K562 (cell line): ENCODE data around the gene SLC9A1. TPM values are rescaled to one million over a fixed set of nuclear protein-coding genes. Genes with fewer than 3 reads are reported as not detected.

Source experiments
- ATAC-seq: fragments of 200-7000 bp; cut with Tn5 transposase; 3 replicates; pipeline ENCODE4 v1.9.1; 2020; ENCODE audit warnings: moderate library complexity
- BruUV-seq: library from RNA; stranded (reverse); fragments of 400-500 nt; replicated peaks from 2 replicates; lab custom pipeline; 2021; lab: Mats Ljungman, UMichigan
- CTCF ChIA-PET: fragments of 300-600 bp; formaldehyde crosslinking; extraction: SDS; loops from one replicate; lab custom pipeline; 2021; ENCODE audit warnings: low intra/inter-chr PET ratio; lab: Yijun Ruan, JAX
- POLR2A ChIA-PET: fragments of 300-600, 350-650 bp; sonication (Branson Sonifier 250); formaldehyde crosslinking; extraction: SDS; loops from one replicate; lab custom pipeline; 2021; ENCODE audit warnings: antibody characterized with exemption, inconsistent platforms; lab: Yijun Ruan, JAX
- DNase-seq, 4 experiments: peaks; one replicate each; pipeline versions ENCODE4 v3.0.0 to v3.0.0-alpha.2; 2011 to 2018; ENCODE audit warnings: low spot score in 3 of 4, mixed read lengths in 3 of 4; ENCODE audit errors: extremely low read depth in 1 of 4
- FAIRE-seq: peaks from 2 replicates; lab custom pipeline; 2011; peaks lifted over from hg19 to GRCh38; lab: Jason Lieb, UNC
- H2AFZ ChIP-seq: 2 replicates; pipeline ENCODE4 v1.6.0; 2011; ENCODE audit warnings: low read depth, low read length, control low read depth, inconsistent platforms
- H3K27ac ChIP-seq: fragments of 200-600 bp; 3 replicates; pipeline ENCODE4 v1.8.0; 2011; ENCODE audit warnings: low read depth, mild to moderate bottlenecking, control low read depth, inconsistent platforms, low read length, moderate library complexity, mixed read lengths; ENCODE audit errors: extremely low read depth
- H3K27me3 ChIP-seq, 2 experiments: fragments of 300-600 bp in 1 of 2; 2 replicates in 1 of 2; 3 replicates in 1 of 2; pipeline versions ENCODE4 v1.6.0 to v1.8.0; 2011; ENCODE audit warnings: inconsistent platforms in 2 of 2, low read length in 2 of 2, mild to moderate bottlenecking in 1 of 2, mixed read lengths in 1 of 2, moderate library complexity in 1 of 2; ENCODE audit not compliant: control insufficient read depth in 2 of 2, insufficient read depth in 2 of 2
- H3K36me3 ChIP-seq: fragments of 300-600 bp; 3 replicates; pipeline ENCODE4 v1.8.0; 2011; ENCODE audit warnings: mild to moderate bottlenecking, low read length, inconsistent platforms; ENCODE audit not compliant: control insufficient read depth, insufficient read depth
- H3K4me1 ChIP-seq, 2 experiments: fragments of 200-600 bp in 1 of 2; replicated peaks in 1 of 2; 2 replicates in 1 of 2; 3 replicates in 1 of 2; pipeline versions ENCODE4 v1.5.1 to v1.8.0; 2011; ENCODE audit warnings: inconsistent platforms in 2 of 2, low read length in 2 of 2, mild to moderate bottlenecking in 1 of 2, mixed read lengths in 1 of 2, moderate library complexity in 1 of 2; ENCODE audit not compliant: control insufficient read depth in 2 of 2, insufficient read depth in 2 of 2
- H3K4me2 ChIP-seq: 2 replicates; pipeline ENCODE4 v1.6.1; 2011; ENCODE audit warnings: low read length, control low read depth, inconsistent platforms, mixed read lengths; ENCODE audit not compliant: insufficient read depth
- H3K4me3 ChIP-seq: fragments of 200-600 bp; sonication (generic), shearing (Covaris generic); 2 replicates; pipeline ENCODE4 v1.5.1; 2016; ENCODE audit warnings: control low read depth, inconsistent platforms
- H3K79me2 ChIP-seq: fragments of 200-600 bp; 3 replicates; pipeline ENCODE4 v1.8.0; 2011; ENCODE audit warnings: low read length, inconsistent platforms; ENCODE audit not compliant: control insufficient read depth, insufficient read depth
- H3K9ac ChIP-seq, 2 experiments: 2 replicates each; pipeline versions ENCODE4 v1.6.0 to v1.6.1; 2011; ENCODE audit warnings: low read depth in 2 of 2, low read length in 2 of 2, control low read depth in 1 of 2, inconsistent platforms in 1 of 2, mild to moderate bottlenecking in 1 of 2, mixed read lengths in 1 of 2; ENCODE audit not compliant: insufficient read depth in 1 of 2
- H3K9me1 ChIP-seq: one replicate; pipeline ENCODE4 v1.6.0; 2011; ENCODE audit warnings: inconsistent platforms, mild to moderate bottlenecking, low read length, moderate library complexity; ENCODE audit not compliant: control insufficient read depth, insufficient read depth
- H3K9me3 ChIP-seq: replicated peaks from 2 replicates; pipeline ENCODE4 v1.5.1; 2011; ENCODE audit warnings: low read depth, low read length, inconsistent platforms; ENCODE audit not compliant: control insufficient read depth, insufficient read depth
- H4K20me1 ChIP-seq: replicated peaks from 2 replicates; pipeline ENCODE4 v1.6.1; 2011; ENCODE audit warnings: low read length, inconsistent platforms, mixed read lengths; ENCODE audit not compliant: control insufficient read depth, insufficient read depth
- CBX3 ChIP-seq, 2 experiments: IDR thresholded peaks; 1 replicate in 1 of 2; 2 replicates in 1 of 2; pipeline ENCODE4 v1.6.1; 2012; ENCODE audit warnings: inconsistent platforms in 2 of 2, low read length in 2 of 2, borderline replicate concordance in 1 of 2, control low read depth in 1 of 2
- GABPB2 ChIP-seq: fragments of 250-450 bp; sonication (Bioruptor Pico); conservative IDR thresholded peaks from 2 replicates; pipeline ENCODE4 v1.5.1; 2021; ENCODE audit warnings: mild to moderate bottlenecking
- LCOR ChIP-seq: sonication (generic); formaldehyde crosslinking; IDR thresholded peaks from 2 replicates; pipeline ENCODE4 v1.8.0; 2022; ENCODE audit warnings: mild to moderate bottlenecking, missing genetic modification reagents
- SMAD3 ChIP-seq: fragments of 450-650 bp; formaldehyde crosslinking; conservative IDR thresholded peaks from 2 replicates; pipeline ENCODE4 v1.4.0; 2020; ENCODE audit warnings: mild to moderate bottlenecking
- SNRNP70 ChIP-seq: fragments of 200-400 bp; formaldehyde crosslinking; optimal IDR thresholded peaks from 2 replicates; pipeline ENCODE3; 2017; ENCODE audit warnings: low read depth, low read length
- ZNF263 ChIP-seq: sonication (generic); formaldehyde crosslinking; IDR thresholded peaks from 2 replicates; pipeline ENCODE4 v1.8.0; 2022; ENCODE audit warnings: mild to moderate bottlenecking, missing genetic modification reagents, borderline replicate concordance
- ZNF551 ChIP-seq: fragments of 250-450 bp; sonication (Bioruptor Pico); IDR thresholded peaks from 2 replicates; pipeline ENCODE4 v1.5.0; 2021; ENCODE audit warnings: mild to moderate bottlenecking, moderate library complexity
- whole genome bisulfite sequencing: fragments of 100-300 bp; shearing (Covaris generic); methylation state at CpG from one replicate; pipeline ENCODE4 v1.1.6; 2016; ENCODE audit warnings: low coverage, mixed read lengths; ENCODE audit not compliant: insufficient coverage; ENCODE audit errors: missing lambda C conversion rate; 5-methylcytosine and 5-hydroxymethylcytosine counted together
- in situ Hi-C: fragments of 300-500 bp; cut with MboI; formaldehyde crosslinking; loops from 4 replicates; pipeline ENCODE4 v1.15.0; 2018; ENCODE audit warnings: inconsistent platforms, mixed read lengths
- intact Hi-C: fragments of 100-400 bp; cut with micrococcal nuclease; formaldehyde crosslinking; loops from 2 replicates; pipeline ENCODE4 v1.14.2; 2022
- polyA plus RNA-seq, 8 experiments: library from polyadenylated mRNA; depleted of rRNA in 4 of 8; stranded (reverse) in 5 of 8; unstranded in 3 of 8; fragments of >200 nt; fragmentation: Nextera tagmentation in 2 of 8; fragmentation: Illumina TruSeq in 1 of 8; extraction: Ambion mirVana in 2 of 8; extraction: Trizol in 1 of 8; gene quantifications; 2 replicates each; pipeline versions ENCODE4 v1.2.1 to v1.2.3, GENCODE V29; 2011 to 2014; ENCODE audit warnings: inconsistent platforms in 1 of 8, missing spikeins in 1 of 8
- total RNA-seq, 7 experiments: library from RNA; depleted of rRNA in 6 of 7; stranded (reverse); fragments of >200 nt in 6 of 7; fragmentation: Illumina TruSeq in 2 of 7; extraction: Trizol in 2 of 7; gene quantifications; 2 replicates each; pipeline versions ENCODE4 v1.2.1 to v1.2.3, GENCODE V29; 2011 to 2021; ENCODE audit warnings: low replicate concordance in 1 of 7
- TF ChIP-seq, protein P1 (sequence below), 2 experiments: fragments of 450-650 bp; formaldehyde crosslinking in 1 of 2; IDR thresholded peaks; 2 replicates each; pipeline versions ENCODE4 v1.4.0 to v1.6.1; 2014 to 2020; ENCODE audit warnings: mild to moderate bottlenecking in 2 of 2, borderline replicate concordance in 1 of 2, low read depth in 1 of 2
- TF ChIP-seq, protein P2 (sequence below): fragments of 250-450 bp; sonication (Bioruptor Pico); IDR thresholded peaks from 2 replicates; pipeline ENCODE4 v1.9.0; 2021; ENCODE audit warnings: mild to moderate bottlenecking
- TF ChIP-seq, protein P3 (sequence below): fragments of 250-450 bp; sonication (Bioruptor Pico); IDR thresholded peaks from 2 replicates; pipeline ENCODE4 v1.5.0; 2020; ENCODE audit warnings: mild to moderate bottlenecking, borderline replicate concordance

Gene SLC9A1
- total and polyA plus RNA-seq, 9 of the 15 experiments (the other 6 are each of a cell fraction or from before 2014, with no cell fraction given), result 0.59 to 14.4 (median 2.0) TPM

DNA sequence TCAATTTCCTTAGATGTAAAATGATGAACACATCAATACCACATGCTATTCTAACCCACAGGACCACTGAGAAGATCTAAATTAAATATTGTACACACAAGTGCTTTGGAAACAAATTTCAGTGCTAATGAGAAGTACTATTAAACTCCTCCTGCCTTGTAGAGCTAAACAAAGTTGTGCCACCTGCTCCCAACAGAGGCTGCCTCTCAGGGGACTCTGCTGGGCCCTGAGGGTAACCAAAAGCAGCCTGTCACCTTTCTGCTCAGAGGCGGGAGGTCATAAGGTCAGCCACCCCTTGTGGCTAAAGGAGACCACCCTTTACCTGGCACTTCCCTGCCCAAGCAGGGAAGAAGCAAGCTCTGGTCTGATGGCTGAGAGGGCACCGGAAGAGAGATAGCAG lies 6.3 kb downstream of the SLC9A1 start:
- H3K4me1 ChIP-seq, result peaks cover 21 to 29% of the 10 kb centered on the region in 2 experiments
- peaks cover 33% of the 10 kb centered on the region for H3K79me2 ChIP-seq
- intact Hi-C loops (no loop called here), in situ Hi-C loops (no loop called here)
- no peak overlapping the region for H3K4me3 ChIP-seq
- peaks cover 13% of the 10 kb centered on the region; the same call in 1 of the 2 replicates for H4K20me1 ChIP-seq
- no peak overlapping the region for H2AFZ ChIP-seq
- H3K27ac ChIP-seq, result no peak overlapping the region
- ChIA-PET CTCF (no interaction called here), POLR2A (interaction anchor here (0.8 to 11.8 kb wide), 5 partner anchors 8 to 110 kb away, joined by 4 to 380 read pairs (median 6); no protein-coding TSS in a partner anchor)
- H3K9ac ChIP-seq, result no peak overlapping the region
- no peaks in the 10 kb centered on the region for H3K27me3 ChIP-seq
- FAIRE-seq (no peak), ATAC-seq (no peak), DNase-seq (no peak)
- H3K36me3 ChIP-seq, result no peaks in the 10 kb centered on the region; the same call in 2 of the 3 replicates
- 56% methylated on average over 2 of the region's 2 CpGs for WGBS
- no peak overlapping the region for H3K4me2 ChIP-seq
- no TSS peak for BruUV-seq
- no peaks in the 10 kb centered on the region for H3K9me1 ChIP-seq
- 0 out of 2 replicates have a peak, but pooled peaks cover 4% of the 10 kb centered on the region for H3K9me3 ChIP-seq
- TF ChIP-seq ZNF551 (CRISPR knock-in tag) (no peak), CBX3 (IDR thresholded peaks at IDR 0.05; ENCODE audit: borderline replicate concordance in 1 of 2, low read length in 2 of 2) (no peak), ZNF263 (CRISPR knock-in tag) (no peak), GABPB2 (CRISPR knock-in tag) (no peak), SMAD3 (CRISPR knock-in tag) (no peak), LCOR (no peak), SNRNP70 (no peak)
- TF ChIP-seq, protein P1, sequence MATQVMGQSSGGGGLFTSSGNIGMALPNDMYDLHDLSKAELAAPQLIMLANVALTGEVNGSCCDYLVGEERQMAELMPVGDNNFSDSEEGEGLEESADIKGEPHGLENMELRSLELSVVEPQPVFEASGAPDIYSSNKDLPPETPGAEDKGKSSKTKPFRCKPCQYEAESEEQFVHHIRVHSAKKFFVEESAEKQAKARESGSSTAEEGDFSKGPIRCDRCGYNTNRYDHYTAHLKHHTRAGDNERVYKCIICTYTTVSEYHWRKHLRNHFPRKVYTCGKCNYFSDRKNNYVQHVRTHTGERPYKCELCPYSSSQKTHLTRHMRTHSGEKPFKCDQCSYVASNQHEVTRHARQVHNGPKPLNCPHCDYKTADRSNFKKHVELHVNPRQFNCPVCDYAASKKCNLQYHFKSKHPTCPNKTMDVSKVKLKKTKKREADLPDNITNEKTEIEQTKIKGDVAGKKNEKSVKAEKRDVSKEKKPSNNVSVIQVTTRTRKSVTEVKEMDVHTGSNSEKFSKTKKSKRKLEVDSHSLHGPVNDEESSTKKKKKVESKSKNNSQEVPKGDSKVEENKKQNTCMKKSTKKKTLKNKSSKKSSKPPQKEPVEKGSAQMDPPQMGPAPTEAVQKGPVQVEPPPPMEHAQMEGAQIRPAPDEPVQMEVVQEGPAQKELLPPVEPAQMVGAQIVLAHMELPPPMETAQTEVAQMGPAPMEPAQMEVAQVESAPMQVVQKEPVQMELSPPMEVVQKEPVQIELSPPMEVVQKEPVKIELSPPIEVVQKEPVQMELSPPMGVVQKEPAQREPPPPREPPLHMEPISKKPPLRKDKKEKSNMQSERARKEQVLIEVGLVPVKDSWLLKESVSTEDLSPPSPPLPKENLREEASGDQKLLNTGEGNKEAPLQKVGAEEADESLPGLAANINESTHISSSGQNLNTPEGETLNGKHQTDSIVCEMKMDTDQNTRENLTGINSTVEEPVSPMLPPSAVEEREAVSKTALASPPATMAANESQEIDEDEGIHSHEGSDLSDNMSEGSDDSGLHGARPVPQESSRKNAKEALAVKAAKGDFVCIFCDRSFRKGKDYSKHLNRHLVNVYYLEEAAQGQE (IDR thresholded peaks at IDR 0.05; ENCODE audit: borderline replicate concordance), result no peak
- TF ChIP-seq, protein P1 (CRISPR knock-in tag; IDR thresholded peaks at IDR 0.05; ENCODE audit: low read depth), result no peak
- TF ChIP-seq, protein P2, sequence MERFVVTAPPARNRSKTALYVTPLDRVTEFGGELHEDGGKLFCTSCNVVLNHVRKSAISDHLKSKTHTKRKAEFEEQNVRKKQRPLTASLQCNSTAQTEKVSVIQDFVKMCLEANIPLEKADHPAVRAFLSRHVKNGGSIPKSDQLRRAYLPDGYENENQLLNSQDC, result no peak
- TF ChIP-seq, protein P3, sequence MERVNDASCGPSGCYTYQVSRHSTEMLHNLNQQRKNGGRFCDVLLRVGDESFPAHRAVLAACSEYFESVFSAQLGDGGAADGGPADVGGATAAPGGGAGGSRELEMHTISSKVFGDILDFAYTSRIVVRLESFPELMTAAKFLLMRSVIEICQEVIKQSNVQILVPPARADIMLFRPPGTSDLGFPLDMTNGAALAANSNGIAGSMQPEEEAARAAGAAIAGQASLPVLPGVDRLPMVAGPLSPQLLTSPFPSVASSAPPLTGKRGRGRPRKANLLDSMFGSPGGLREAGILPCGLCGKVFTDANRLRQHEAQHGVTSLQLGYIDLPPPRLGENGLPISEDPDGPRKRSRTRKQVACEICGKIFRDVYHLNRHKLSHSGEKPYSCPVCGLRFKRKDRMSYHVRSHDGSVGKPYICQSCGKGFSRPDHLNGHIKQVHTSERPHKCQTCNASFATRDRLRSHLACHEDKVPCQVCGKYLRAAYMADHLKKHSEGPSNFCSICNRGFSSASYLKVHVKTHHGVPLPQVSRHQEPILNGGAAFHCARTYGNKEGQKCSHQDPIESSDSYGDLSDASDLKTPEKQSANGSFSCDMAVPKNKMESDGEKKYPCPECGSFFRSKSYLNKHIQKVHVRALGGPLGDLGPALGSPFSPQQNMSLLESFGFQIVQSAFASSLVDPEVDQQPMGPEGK, result no peak
